Right lung (tissue), 5 donors: Measurements from ENCODE around the gene APCDD1L. TPM values are rescaled to one million over a fixed set of nuclear protein-coding genes. Genes with fewer than 3 reads are reported as not detected.
"Not testable (repeated sequence)": the region's sequence is repeated elsewhere in the genome, so short reads cannot be mapped to it uniquely, and the experiment has no call there.

ENCODE experiments used
- DNase-seq, 2 donors: peaks; one replicate each; pipeline ENCODE4 v3.0.0-alpha.2; 2013
- polyA plus RNA-seq, 5 donors: library from polyadenylated mRNA; unstranded; fragments of 120-200 nt; gene quantifications; one replicate each; pipeline versions ENCODE4 v1.2.1 to v1.2.3, GENCODE V29; 2013; ENCODE audit warnings: inconsistent platforms in 1 of 5, low replicate concordance in 1 of 5; ENCODE audit not compliant: insufficient read length in 5 of 5, insufficient read depth in 1 of 5

APCDD1L gene
- polyA plus RNA-seq, 5 donors: 0.07 to 0.21 TPM; not detected in 3

GRCh38 chr20:58446264-58446959, 68.8 kb downstream of the APCDD1L start:
- DNase-seq: no peak

- no peak for DNase-seq
These were observed 70.4 kb downstream of the APCDD1L start for GRCh38 chr20:58444746-58445255.

DNA sequence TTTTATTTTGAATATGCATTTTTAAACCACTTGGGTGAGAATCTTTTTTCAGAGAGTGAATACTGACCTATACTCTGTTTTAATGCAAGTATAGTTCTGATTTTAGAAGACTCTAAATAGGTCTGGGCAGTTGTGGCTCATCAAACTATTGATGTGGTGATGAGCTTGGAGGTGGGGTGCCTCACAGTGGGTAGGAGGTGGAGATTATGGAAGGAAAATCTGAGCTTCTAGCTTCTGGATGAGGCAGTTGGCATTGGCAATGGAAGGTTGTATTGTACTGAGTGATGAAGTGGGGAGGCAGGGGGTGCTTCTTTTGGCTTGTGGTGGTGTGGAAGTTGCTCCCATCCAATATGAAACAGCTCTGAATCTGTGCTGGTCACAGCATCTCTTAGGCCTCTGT, 73.5 kb downstream of the APCDD1L start:
- no peak for DNase-seq

DNA sequence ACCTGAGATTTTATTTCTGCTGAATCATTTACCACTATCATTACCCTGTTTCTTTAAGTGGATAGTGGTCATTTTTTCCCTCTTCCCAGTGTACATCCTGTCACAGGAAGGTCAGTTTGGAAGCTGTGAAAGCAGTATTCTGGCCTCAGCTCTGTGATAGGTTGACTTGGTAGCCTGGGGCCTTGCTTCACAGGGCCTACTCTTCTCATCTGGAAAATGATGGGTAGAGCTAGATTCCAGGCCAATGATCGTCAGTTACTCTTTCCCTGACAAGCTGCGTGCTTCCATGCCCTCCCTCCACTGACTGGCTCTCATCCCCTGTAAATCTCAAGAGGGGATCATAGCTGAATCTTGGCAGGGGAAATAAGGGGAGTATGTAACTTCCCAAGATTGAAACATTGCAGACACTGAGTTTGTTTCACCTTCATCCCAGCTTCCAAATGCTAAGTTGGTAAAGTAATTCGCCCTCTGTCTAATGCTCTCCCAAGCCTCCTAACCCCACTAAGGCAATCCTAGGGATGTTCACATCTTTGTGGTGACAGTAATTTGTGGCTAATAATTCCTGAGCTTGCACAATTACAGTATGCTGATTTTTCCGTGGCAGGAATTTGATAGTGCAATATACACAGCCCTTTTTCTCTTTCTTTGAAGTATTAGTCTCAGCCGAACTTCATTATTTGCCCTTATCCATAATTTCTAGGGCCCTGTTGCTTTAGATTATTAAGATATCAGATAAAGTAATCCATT, 75.0 kb downstream of the APCDD1L start:
- DNase-seq: no peak

GRCh38 chr20:58438970-58439808, 76.0 kb downstream of the APCDD1L start:
- no peak for DNase-seq

GRCh38 chr20:58436868-58437645, 78.1 kb downstream of the APCDD1L start:
- DNase-seq: no peak

- no peak for DNase-seq
These were observed 80.0 kb downstream of the APCDD1L start for GRCh38 chr20:58435237-58435636.

GRCh38 chr20:58434326-58434725, 80.9 kb downstream of the APCDD1L start:
- DNase-seq: no peak

GRCh38 chr20:58433759-58434158, 81.4 kb downstream of the APCDD1L start:
- DNase-seq: no peak

- no peak for DNase-seq
These were observed 82.1 kb downstream of the APCDD1L start for GRCh38 chr20:58433029-58433647.

GRCh38 chr20:58432186-58432954, 82.8 kb downstream of the APCDD1L start:
- no peak for DNase-seq

- DNase-seq: no peak
These were observed 84.1 kb downstream of the APCDD1L start for GRCh38 chr20:58431134-58431533.

DNA sequence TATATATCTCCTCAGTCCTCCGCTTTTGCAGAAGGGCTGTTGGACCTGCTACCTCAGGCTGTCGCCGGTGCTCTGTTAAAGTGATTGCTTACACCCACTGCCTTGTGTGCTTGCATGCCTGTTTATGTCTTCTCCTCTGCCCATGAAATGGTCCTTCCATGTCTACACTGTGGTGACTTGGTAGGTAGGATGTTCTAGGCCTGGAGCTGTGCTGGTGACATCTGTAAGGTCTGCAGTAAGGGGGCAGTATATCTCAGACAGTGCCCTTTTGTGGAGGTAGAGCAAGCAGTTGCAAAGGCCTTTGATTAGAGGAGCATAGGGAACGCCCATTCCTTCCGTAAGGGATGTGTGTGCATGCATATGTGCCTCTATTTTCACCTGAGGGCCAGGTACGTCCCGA, 85.9 kb downstream of the APCDD1L start:
- DNase-seq: no peak

- no peak for DNase-seq
These were observed 86.8 kb downstream of the APCDD1L start for GRCh38 chr20:58428364-58428763.

GRCh38 chr20:58427571-58427970, 87.6 kb downstream of the APCDD1L start:
- DNase-seq: not testable (repeated sequence)

DNA sequence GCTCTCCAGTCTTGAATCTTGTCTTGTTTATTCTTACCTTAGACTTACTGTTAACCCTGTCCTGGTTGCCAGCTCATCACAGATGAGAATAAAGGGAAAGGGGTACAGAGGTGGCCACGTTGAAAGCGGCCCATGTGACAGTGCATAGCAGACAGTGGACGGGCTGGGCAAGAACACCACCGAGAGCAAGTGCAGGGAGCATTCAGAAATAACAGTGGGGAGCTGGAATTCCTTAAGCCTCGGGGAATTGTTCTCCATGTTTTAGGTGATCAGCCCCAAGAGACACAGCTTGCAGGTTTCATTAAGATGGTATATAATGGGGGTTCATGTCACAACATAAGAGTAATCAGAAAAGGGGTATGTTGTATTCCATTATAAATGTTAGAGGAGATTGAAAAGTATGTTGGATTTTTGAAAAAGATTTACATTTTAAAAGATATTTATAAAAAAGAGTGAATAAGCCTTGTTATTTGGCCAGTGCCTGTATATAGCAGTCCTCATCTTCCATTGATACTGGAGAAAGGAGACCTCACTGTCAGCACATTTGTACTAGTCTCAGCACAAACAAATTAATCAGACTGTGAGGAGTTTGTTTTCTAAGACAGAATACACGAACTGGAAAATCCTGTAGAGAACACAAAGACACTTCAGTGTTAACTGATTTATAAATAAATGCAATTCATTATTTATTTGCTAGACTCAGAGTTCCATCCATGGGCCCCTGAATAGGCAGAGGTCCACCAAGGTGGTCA, 90.8 kb downstream of the APCDD1L start:
- DNase-seq: no peak

DNA sequence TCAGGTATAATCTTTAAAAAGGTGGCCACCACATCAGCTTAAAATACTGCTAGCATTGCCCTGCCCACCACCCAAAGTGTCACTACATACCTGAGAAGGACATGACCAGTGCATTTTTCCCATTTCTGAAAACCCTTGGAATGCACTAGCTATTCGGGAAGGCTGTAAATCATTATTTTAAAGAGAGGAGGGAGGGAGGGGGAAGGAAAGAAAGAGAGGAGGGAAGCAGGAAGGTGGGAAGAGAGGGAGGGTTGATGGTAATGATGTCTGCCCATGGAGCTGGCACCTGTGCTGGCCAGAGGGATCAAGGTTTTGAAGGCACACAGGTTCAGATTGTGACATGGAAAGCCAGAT, 93.7 kb downstream of the APCDD1L start:
- no peak for DNase-seq

DNA sequence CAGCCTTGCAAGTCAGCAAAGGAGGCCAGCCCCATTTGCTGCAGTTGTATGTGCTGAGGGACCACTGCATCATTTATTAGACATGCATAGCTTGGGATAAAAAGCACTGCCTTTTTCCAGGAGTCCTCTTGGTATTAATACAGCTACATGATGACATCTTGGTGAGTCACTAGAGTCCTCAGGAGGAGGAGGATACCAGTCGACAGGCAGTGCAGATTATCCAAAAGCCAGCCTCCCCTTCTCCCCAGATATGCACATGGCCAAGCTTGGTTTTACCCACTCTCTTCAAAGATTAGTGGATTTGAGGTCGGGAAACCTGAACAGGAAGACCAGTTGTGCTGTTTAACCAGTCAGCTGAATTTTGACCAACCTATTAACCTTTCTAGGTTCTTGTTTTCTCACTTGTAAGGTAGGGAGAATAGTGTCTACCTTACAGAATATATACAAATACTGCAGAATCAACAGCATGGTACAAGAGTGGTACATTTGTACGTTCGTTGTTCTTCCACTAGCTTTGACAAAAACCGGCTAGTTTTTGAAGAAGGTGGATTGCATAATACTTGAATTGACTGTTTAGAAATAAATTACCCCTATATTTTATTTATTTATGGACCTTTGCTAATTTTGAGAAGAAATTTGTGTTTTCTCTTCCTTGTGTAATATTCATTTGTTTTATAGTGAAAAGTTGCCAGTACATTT, 94.3 kb downstream of the APCDD1L start:
- no peak for DNase-seq
